ENCODE data around the gene QRICH1. TPM values are rescaled to one million over a fixed set of nuclear protein-coding genes. Genes with fewer than 3 reads are reported as not detected.

QRICH1 gene
- total and polyA plus RNA-seq, 2 of the 4 experiments (the other 2 are of a cell fraction): 62.7 to 77.3 TPM

DNA sequence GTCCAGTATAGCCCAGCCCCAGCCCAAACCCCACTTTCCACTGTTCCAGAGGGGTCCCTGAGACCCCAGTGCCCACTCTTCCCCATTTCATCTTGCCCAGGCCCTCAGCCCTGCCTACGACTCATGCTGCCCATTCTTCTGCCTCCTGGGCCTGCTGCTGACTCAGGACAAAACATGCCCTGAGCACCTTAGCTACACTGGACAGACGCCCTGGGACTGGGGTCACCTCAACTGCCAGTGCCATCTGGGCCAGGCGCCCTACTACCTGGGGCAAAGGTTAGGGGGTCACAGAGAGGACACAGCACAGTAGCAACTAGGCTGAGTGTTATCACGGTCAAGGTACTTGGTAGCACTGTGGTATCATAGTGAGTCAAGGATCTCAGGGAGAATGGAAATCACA lies 41.6 kb upstream of the QRICH1 start:
- H2BK5ac ChIP-seq (ENCODE audit: low read depth, low read length, poor library complexity, severe bottlenecking): no peak overlapping the region
- H3K18ac ChIP-seq (ENCODE audit: low read depth, low read length): no peak overlapping the region
- no peak overlapping the region for H4K5ac ChIP-seq (ENCODE audit: low read depth, low read length)
- ChIA-PET POLR2A (ENCODE audit: unreplicated experiment) (no interaction called here), CTCF (no interaction called here)
- no peak overlapping the region for H3K14ac ChIP-seq (replicated peaks; ENCODE audit: low read depth, low read length)
- no peak overlapping the region for H2BK15ac ChIP-seq (ENCODE audit: low read depth, low read length)
- H3K9me3 ChIP-seq (ENCODE audit: control insufficient read depth, insufficient read depth, low read length): no peaks in the 10 kb centered on the region
- peak overlapping the region; percentile 52 for H2AK9ac ChIP-seq (replicated peaks; ENCODE audit: low read depth, low read length, poor library complexity)
- no peak overlapping the region for H3K4me2 ChIP-seq (ENCODE audit: low read depth, low read length)
- H3K4ac ChIP-seq (ENCODE audit: low read depth, low read length): no peak overlapping the region
- H4K20me1 ChIP-seq (ENCODE audit: insufficient read depth, low read length): peaks cover 4% of the 10 kb centered on the region; the same call in 1 of the 2 replicates
- intact Hi-C loops (cut with micrococcal nuclease): no loop called here
- H3K56ac ChIP-seq (ENCODE audit: extremely low read depth, insufficient read depth, low read length): no peak overlapping the region
- H3K79me1 ChIP-seq (ENCODE audit: low read depth in 1 of 2, low read length in 2 of 2): peaks cover 7 to 36% of the 10 kb centered on the region in 2 experiments
- peaks cover 27% of the 10 kb centered on the region for H3K9me1 ChIP-seq (ENCODE audit: insufficient read depth, low read length)
- DNase-seq: no peak
- H2AK5ac ChIP-seq (ENCODE audit: low read depth, low read length): no peak overlapping the region
- no peak overlapping the region for H4K8ac ChIP-seq (ENCODE audit: low read depth in 2 of 2, low read length in 2 of 2)
- peaks cover 12% of the 10 kb centered on the region for H3K36me3 ChIP-seq (ENCODE audit: control insufficient read depth, insufficient read depth, low read length)
- H2BK20ac ChIP-seq (ENCODE audit: low read depth, low read length): no peak overlapping the region
- no peak overlapping the region for H3K4me3 ChIP-seq (ENCODE audit: insufficient read depth, low read depth, low read length)
- H3K27me3 ChIP-seq (ENCODE audit: control insufficient read depth, insufficient read depth, low read length): peaks cover 7% of the 10 kb centered on the region
- no TSS peak for BruUV-seq (replicated peaks)
- 54% methylated on average over 3 of the region's 4 CpGs; no CpG with 5 or more reads in 1 of the 2 experiments for WGBS, 2 experiments (ENCODE audit: extremely low coverage in 2 of 2, insufficient read length in 1 of 2)
- no peak overlapping the region for H3K23ac ChIP-seq (ENCODE audit: low read depth, low read length)
- no peak for ATAC-seq (ENCODE audit: low read depth)
- H3K27ac ChIP-seq (ENCODE audit: insufficient read depth, low read length): no peak overlapping the region
- in situ Hi-C loops (cut with MboI; ENCODE audit: low sequenced_read_pairs): no loop called here
- no peak for TF ChIP-seq BHLHE40 (IDR thresholded peaks at IDR 0.05; ENCODE audit: low read depth, low read length)
- no peak for TF ChIP-seq RFX5 (IDR thresholded peaks at IDR 0.05; ENCODE audit: low read depth, low read length)
- 0 out of 2 replicates have a peak, but pooled peaks have one; percentile 24 for TF ChIP-seq MAFK (IDR thresholded peaks at IDR 0.05; ENCODE audit: low read depth, low read length)
- H2BK120ac ChIP-seq (ENCODE audit: low read depth, low read length): no peak overlapping the region
- no peak overlapping the region for H2AFZ ChIP-seq (replicated peaks; ENCODE audit: low read length, poor library complexity)
- peaks cover 9% of the 10 kb centered on the region for H3K4me1 ChIP-seq (ENCODE audit: control insufficient read depth, insufficient read depth, low read length)
- no peak overlapping the region for H3K9ac ChIP-seq (ENCODE audit: low read depth, low read length)
- dilution Hi-C loops (cut with HindIII; ENCODE audit: low sequenced_read_pairs, unreplicated experiment): no loop called here
- H4K91ac ChIP-seq (ENCODE audit: insufficient read depth, low read depth, low read length): no peak overlapping the region
